ENCODE data around the gene TSPAN4.

The TSPAN4 gene

DNA sequence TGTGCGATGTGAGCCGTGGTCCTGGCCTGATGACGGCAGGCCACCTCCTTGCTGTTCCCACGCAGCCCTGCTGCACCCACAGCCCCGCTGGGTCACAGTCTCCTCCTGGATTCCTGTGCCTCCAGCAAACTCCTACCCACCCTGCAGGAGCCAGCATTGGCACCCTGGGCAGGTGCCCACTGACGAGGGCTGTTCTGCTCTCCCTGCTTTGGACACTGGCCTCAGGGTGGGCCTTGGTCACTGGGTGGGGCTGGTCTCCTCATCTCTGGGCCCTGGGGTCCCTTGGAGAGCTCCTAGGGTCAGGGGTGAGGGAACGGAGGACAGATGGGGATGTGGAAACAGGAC lies 12.7 kb downstream of the TSPAN4 start:
- H3K4me2 ChIP-seq (ENCODE audit: low read length), result no peak overlapping the region
- H3K56ac ChIP-seq (ENCODE audit: low read length), result no peak overlapping the region
- no peak overlapping the region for H3K4ac ChIP-seq (ENCODE audit: low read depth, low read length)
- no peaks in the 10 kb centered on the region for H3K79me2 ChIP-seq (ENCODE audit: control insufficient read depth, insufficient read depth, low read length)
- H2AK5ac ChIP-seq (ENCODE audit: low read length), result no peak overlapping the region
- no peak overlapping the region for H2BK120ac ChIP-seq (ENCODE audit: low read depth, low read length)
- no peaks in the 10 kb centered on the region for H3K27me3 ChIP-seq (ENCODE audit: insufficient read depth, low read length, poor library complexity)
- no peak for DNase-seq
- no peak overlapping the region for H2BK15ac ChIP-seq (replicated peaks; ENCODE audit: low read depth)
- no CpG with 5 or more reads among the region's 7 CpGs for WGBS (ENCODE audit: extremely low coverage, insufficient coverage, low lambda C conversion rate)
- H4K5ac ChIP-seq (ENCODE audit: low read length), result no peak overlapping the region
- no peak overlapping the region for H3K4me3 ChIP-seq (ENCODE audit: low read length)
- no peak overlapping the region for H3K9ac ChIP-seq (ENCODE audit: low read length)
- H2BK5ac ChIP-seq (ENCODE audit: low read length), result no peak overlapping the region
- H4K8ac ChIP-seq (ENCODE audit: low read depth, low read length), result no peak overlapping the region
- H3K79me1 ChIP-seq (ENCODE audit: low read length), result no peaks in the 10 kb centered on the region
- H3K18ac ChIP-seq (ENCODE audit: low read length), result no peak overlapping the region
- H3K4me1 ChIP-seq (ENCODE audit: control insufficient read depth, low read depth, low read length), result no peaks in the 10 kb centered on the region
- no peaks in the 10 kb centered on the region for H3K36me3 ChIP-seq (ENCODE audit: control insufficient read depth, insufficient read depth, low read length)
- H3K27ac ChIP-seq (ENCODE audit: low read depth, low read length), result no peak overlapping the region
- H3K23ac ChIP-seq (ENCODE audit: low read length), result no peak overlapping the region

DNA sequence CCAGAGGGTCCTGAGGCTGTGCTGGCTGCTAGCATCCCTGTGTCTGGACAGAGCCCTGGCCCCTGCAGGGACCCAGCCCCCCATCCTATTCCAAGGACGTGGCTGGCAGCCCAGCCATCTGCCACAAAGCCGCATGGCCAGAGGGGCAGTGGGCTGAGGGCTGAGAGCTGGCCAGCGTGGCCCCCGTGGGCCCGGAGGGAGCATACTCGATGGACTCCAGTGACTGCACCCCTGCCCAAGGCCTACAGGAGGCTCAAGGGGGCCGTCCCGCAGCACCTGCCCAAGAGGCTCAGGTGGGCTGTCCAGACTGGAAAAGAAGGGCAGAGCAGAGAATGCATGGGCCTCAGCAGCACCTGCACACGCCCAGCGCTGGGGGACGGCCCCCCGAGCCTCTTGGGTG lies 13.1 kb downstream of the TSPAN4 start:
- no peak overlapping the region for H3K27ac ChIP-seq (ENCODE audit: low read depth, low read length)
- WGBS (ENCODE audit: extremely low coverage, insufficient coverage, low lambda C conversion rate), result no CpG with 5 or more reads among the region's 12 CpGs

DNA sequence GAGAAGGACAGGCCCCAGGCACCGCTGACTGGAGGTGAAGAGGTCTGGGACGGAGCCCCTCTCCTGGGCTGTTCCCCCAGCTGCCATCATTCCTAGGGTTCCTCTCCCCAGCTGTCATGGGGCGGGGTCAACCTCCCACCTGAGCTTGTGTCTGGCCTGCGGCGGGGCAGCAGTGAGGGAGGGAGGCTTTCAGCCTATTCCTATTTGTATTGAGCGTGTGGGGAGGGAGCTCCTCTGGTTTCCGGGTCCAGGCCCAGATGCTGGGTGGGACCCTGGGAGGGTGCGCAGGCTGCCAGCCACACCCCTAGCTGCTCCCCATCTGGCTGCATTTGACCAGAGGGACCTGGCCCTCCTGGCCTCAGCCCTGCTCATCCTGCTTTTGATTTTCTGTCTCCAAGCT lies 13.7 kb downstream of the TSPAN4 start:
- no peak overlapping the region for H3K27ac ChIP-seq (ENCODE audit: low read depth, low read length)

More for the DNA sequence above, 13.1 kb downstream of the TSPAN4 start:
- Histone ChIP-seq H3K9ac (ENCODE audit: low read length) (no peak overlapping the region), H3K79me2 (ENCODE audit: control insufficient read depth, insufficient read depth, low read length) (no peaks in the 10 kb centered on the region), H2AK5ac (ENCODE audit: low read length) (no peak overlapping the region), H3K27me3 (ENCODE audit: insufficient read depth, low read length, poor library complexity) (no peaks in the 10 kb centered on the region), H3K4ac (ENCODE audit: low read depth, low read length) (no peak overlapping the region), H4K8ac (ENCODE audit: low read depth, low read length) (no peak overlapping the region), H3K79me1 (ENCODE audit: low read length) (no peaks in the 10 kb centered on the region), H2BK120ac (ENCODE audit: low read depth, low read length) (no peak overlapping the region), H3K4me2 (ENCODE audit: low read length) (no peak overlapping the region), H3K18ac (ENCODE audit: low read length) (no peak overlapping the region), H3K23ac (ENCODE audit: low read length) (no peak overlapping the region), H3K56ac (ENCODE audit: low read length) (no peak overlapping the region), H4K5ac (ENCODE audit: low read length) (no peak overlapping the region), H3K36me3 (ENCODE audit: control insufficient read depth, insufficient read depth, low read length) (no peaks in the 10 kb centered on the region), H2BK5ac (ENCODE audit: low read length) (no peak overlapping the region), H2BK15ac (replicated peaks; ENCODE audit: low read depth) (no peak overlapping the region), H3K4me3 (ENCODE audit: low read length) (no peak overlapping the region), H3K4me1 (ENCODE audit: control insufficient read depth, low read depth, low read length) (no peaks in the 10 kb centered on the region)
- DNase-seq, result no peak

DNA sequence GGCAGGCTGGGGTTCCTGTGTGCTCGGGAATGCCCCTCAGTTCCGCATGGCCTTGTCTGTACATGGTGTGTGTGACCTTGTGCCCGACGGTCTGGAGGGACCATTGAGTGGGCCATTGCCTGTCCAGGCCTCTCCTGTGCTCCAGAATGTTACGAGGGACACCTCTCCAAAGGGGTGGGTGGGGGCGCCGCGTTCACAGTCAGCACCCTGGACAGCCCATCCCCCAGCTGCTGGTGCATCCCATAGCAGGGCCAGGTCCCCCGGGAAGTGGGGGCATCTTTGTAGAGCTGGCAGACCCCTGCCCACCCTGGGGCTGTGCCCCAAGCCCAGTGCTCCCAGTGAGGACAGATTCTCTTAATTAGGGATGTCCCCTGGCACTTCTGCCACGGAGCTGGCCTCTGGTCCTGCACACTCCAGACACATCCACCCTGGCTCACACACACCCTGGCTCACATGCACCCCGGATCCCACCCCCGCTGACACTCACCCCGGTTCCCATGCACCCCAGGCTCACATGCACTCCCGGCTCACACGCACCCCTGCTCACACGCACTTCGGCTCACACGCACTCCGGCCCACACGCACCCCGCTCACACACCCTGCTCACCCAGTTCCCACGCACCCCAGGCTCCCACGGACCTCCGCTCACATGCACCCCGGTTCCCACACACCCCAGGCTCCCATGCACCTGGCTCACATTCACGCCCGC lies 15.6 kb downstream of the TSPAN4 start:
- no peak overlapping the region for H3K56ac ChIP-seq (ENCODE audit: low read length)
- no peak overlapping the region for H3K23ac ChIP-seq (ENCODE audit: low read length)
- no peak overlapping the region for H4K5ac ChIP-seq (ENCODE audit: low read length)
- no peak overlapping the region for H3K27ac ChIP-seq (ENCODE audit: low read depth, low read length)
- no peak overlapping the region for H3K4me2 ChIP-seq (ENCODE audit: low read length)
- no peak overlapping the region for H3K4ac ChIP-seq (ENCODE audit: low read depth, low read length)
- no peaks in the 10 kb centered on the region for H3K79me2 ChIP-seq (ENCODE audit: control insufficient read depth, insufficient read depth, low read length)
- H2BK5ac ChIP-seq (ENCODE audit: low read length), result no peak overlapping the region
- no peaks in the 10 kb centered on the region for H3K79me1 ChIP-seq (ENCODE audit: low read length)
- no peak overlapping the region for H2BK15ac ChIP-seq (replicated peaks; ENCODE audit: low read depth)
- no peaks in the 10 kb centered on the region for H3K4me1 ChIP-seq (ENCODE audit: control insufficient read depth, low read depth, low read length)
- no peak overlapping the region for H4K8ac ChIP-seq (ENCODE audit: low read depth, low read length)
- no peak overlapping the region for H3K18ac ChIP-seq (ENCODE audit: low read length)
- no peak overlapping the region for H2BK120ac ChIP-seq (ENCODE audit: low read depth, low read length)
- H2AK5ac ChIP-seq (ENCODE audit: low read length), result no peak overlapping the region
- no CpG with 5 or more reads among the region's 27 CpGs for WGBS (ENCODE audit: extremely low coverage, insufficient coverage, low lambda C conversion rate)
- H3K9ac ChIP-seq (ENCODE audit: low read length), result no peak overlapping the region
- no peak for DNase-seq
- H3K36me3 ChIP-seq (ENCODE audit: control insufficient read depth, insufficient read depth, low read length), result no peaks in the 10 kb centered on the region
- H3K27me3 ChIP-seq (ENCODE audit: insufficient read depth, low read length, poor library complexity), result no peaks in the 10 kb centered on the region
- H3K4me3 ChIP-seq (ENCODE audit: low read length), result no peak overlapping the region

More for the DNA sequence above, 13.7 kb downstream of the TSPAN4 start:
- Histone ChIP-seq H4K5ac (ENCODE audit: low read length) (no peak overlapping the region), H3K9ac (ENCODE audit: low read length) (no peak overlapping the region), H3K4me3 (ENCODE audit: low read length) (no peak overlapping the region), H3K79me1 (ENCODE audit: low read length) (no peaks in the 10 kb centered on the region), H2BK15ac (replicated peaks; ENCODE audit: low read depth) (no peak overlapping the region), H2BK120ac (ENCODE audit: low read depth, low read length) (no peak overlapping the region), H3K36me3 (ENCODE audit: control insufficient read depth, insufficient read depth, low read length) (no peaks in the 10 kb centered on the region), H3K18ac (ENCODE audit: low read length) (no peak overlapping the region), H3K4me1 (ENCODE audit: control insufficient read depth, low read depth, low read length) (no peaks in the 10 kb centered on the region), H3K4me2 (ENCODE audit: low read length) (no peak overlapping the region), H3K4ac (ENCODE audit: low read depth, low read length) (no peak overlapping the region), H2AK5ac (ENCODE audit: low read length) (no peak overlapping the region), H3K79me2 (ENCODE audit: control insufficient read depth, insufficient read depth, low read length) (no peaks in the 10 kb centered on the region), H4K8ac (ENCODE audit: low read depth, low read length) (no peak overlapping the region), H2BK5ac (ENCODE audit: low read length) (no peak overlapping the region), H3K56ac (ENCODE audit: low read length) (no peak overlapping the region), H3K27me3 (ENCODE audit: insufficient read depth, low read length, poor library complexity) (no peaks in the 10 kb centered on the region), H3K23ac (ENCODE audit: low read length) (no peak overlapping the region)
- no peak for DNase-seq
- no CpG with 5 or more reads among the region's 8 CpGs for WGBS (ENCODE audit: extremely low coverage, insufficient coverage, low lambda C conversion rate)

DNA sequence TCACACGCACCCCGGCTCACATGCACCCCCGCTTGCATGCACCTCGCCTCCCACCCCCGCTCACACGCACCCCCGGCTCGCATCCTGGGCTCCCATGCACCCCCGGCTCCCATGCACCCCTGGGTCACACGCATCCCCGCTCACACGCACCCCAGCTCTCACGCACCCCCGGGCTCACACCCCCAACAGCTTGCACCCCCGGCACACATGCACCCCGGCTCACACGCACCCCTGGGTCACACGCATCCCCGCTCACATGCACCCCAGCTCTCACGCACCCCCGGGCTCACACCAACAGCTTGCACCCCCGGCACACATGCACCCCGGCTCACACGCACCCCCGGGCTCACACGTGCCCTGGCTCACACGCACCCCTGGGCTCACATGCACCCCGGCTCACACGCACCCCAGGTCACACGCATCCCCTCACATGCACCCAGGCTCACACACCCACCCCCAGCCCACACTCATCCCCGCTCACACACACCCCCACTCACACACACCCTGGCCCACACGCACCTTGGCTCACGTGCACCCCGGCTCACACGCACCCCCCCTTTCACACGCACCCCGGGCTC lies 16.2 kb downstream of the TSPAN4 start:
- no peak overlapping the region for H3K4me3 ChIP-seq (ENCODE audit: low read length)
- no peak overlapping the region for H3K23ac ChIP-seq (ENCODE audit: low read length)
- H3K27me3 ChIP-seq (ENCODE audit: insufficient read depth, low read length, poor library complexity), result no peaks in the 10 kb centered on the region
- H3K79me1 ChIP-seq (ENCODE audit: low read length), result no peaks in the 10 kb centered on the region
- no peak overlapping the region for H3K27ac ChIP-seq (ENCODE audit: low read depth, low read length)
- H2AK5ac ChIP-seq (ENCODE audit: low read length), result no peak overlapping the region
- no peak overlapping the region for H3K9ac ChIP-seq (ENCODE audit: low read length)
- H3K18ac ChIP-seq (ENCODE audit: low read length), result no peak overlapping the region
- DNase-seq, result no peak
- no peak overlapping the region for H2BK5ac ChIP-seq (ENCODE audit: low read length)
- no peak overlapping the region for H2BK120ac ChIP-seq (ENCODE audit: low read depth, low read length)
- H2BK15ac ChIP-seq (replicated peaks; ENCODE audit: low read depth), result no peak overlapping the region
- no peak overlapping the region for H3K4me2 ChIP-seq (ENCODE audit: low read length)
- no peak overlapping the region for H3K56ac ChIP-seq (ENCODE audit: low read length)
- no peaks in the 10 kb centered on the region for H3K4me1 ChIP-seq (ENCODE audit: control insufficient read depth, low read depth, low read length)
- no peaks in the 10 kb centered on the region for H3K79me2 ChIP-seq (ENCODE audit: control insufficient read depth, insufficient read depth, low read length)
- WGBS (ENCODE audit: extremely low coverage, insufficient coverage, low lambda C conversion rate), result no CpG with 5 or more reads among the region's 37 CpGs
- H4K8ac ChIP-seq (ENCODE audit: low read depth, low read length), result no peak overlapping the region
- no peaks in the 10 kb centered on the region for H3K36me3 ChIP-seq (ENCODE audit: control insufficient read depth, insufficient read depth, low read length)
- no peak overlapping the region for H3K4ac ChIP-seq (ENCODE audit: low read depth, low read length)
- H4K5ac ChIP-seq (ENCODE audit: low read length), result no peak overlapping the region

All from mesendoderm (in vitro differentiated cells).